ENCODE measurements around the gene FBL.

GRCh38 chr19:39816287-39817048, 29.7 kb downstream of the FBL start:
- TF ChIP-seq, protein P1, sequence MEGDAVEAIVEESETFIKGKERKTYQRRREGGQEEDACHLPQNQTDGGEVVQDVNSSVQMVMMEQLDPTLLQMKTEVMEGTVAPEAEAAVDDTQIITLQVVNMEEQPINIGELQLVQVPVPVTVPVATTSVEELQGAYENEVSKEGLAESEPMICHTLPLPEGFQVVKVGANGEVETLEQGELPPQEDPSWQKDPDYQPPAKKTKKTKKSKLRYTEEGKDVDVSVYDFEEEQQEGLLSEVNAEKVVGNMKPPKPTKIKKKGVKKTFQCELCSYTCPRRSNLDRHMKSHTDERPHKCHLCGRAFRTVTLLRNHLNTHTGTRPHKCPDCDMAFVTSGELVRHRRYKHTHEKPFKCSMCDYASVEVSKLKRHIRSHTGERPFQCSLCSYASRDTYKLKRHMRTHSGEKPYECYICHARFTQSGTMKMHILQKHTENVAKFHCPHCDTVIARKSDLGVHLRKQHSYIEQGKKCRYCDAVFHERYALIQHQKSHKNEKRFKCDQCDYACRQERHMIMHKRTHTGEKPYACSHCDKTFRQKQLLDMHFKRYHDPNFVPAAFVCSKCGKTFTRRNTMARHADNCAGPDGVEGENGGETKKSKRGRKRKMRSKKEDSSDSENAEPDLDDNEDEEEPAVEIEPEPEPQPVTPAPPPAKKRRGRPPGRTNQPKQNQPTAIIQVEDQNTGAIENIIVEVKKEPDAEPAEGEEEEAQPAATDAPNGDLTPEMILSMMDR (IDR thresholded peaks at IDR 0.05), result no peak
- no peak for TF ChIP-seq POLR2AphosphoS5 (IDR thresholded peaks at IDR 0.05)
- no peak for TF ChIP-seq POLR2A (IDR thresholded peaks at IDR 0.05)
- no peak for TF ChIP-seq EP300 (IDR thresholded peaks at IDR 0.05)
